Tibial nerve (tissue), 4 donors: Measurements from ENCODE around the gene AKR1C2.

Experiments
- CTCF ChIP-seq, 5 experiments: fragments of 200-600 bp in 3 of 5; fragments of 450-650 bp in 2 of 5; sonication (generic) in 3 of 5; IDR thresholded peaks; one replicate each; pipeline ENCODE4 v1.5.1; 2016 to 2019; ENCODE audit warnings: antibody characterized with exemption in 5 of 5, mild to moderate bottlenecking in 3 of 5, moderate library complexity in 2 of 5
- EP300 ChIP-seq, 2 donors: sonication (generic); formaldehyde crosslinking; IDR thresholded peaks; one replicate each; pipeline ENCODE4 v1.6.1; 2017; ENCODE audit warnings: antibody characterized with exemption in 2 of 2, mild to moderate bottlenecking in 1 of 2
- POLR2A ChIP-seq, 2 donors: fragments of 450-650 bp; IDR thresholded peaks; one replicate each; pipeline ENCODE4 v1.6.1; 2017; ENCODE audit warnings: antibody characterized with exemption in 2 of 2, mild to moderate bottlenecking in 2 of 2, moderate library complexity in 2 of 2

- no peak for TF ChIP-seq CTCF (IDR thresholded peaks at IDR 0.05)
- TF ChIP-seq EP300 (IDR thresholded peaks at IDR 0.05): no peak
- no peak for TF ChIP-seq POLR2A (IDR thresholded peaks at IDR 0.05)
Measured at GRCh38 chr10:5023177-5023805, 19.6 kb upstream of the AKR1C2 start.
